ENCODE data around the gene NOX1. TPM values are rescaled to one million over a fixed set of nuclear protein-coding genes. Genes with fewer than 3 reads are reported as not detected.

Gene NOX1
- not detected for total RNA-seq
- long read RNA-seq: 0 reads

GRCh38 chrX:100874325-100874724, at the start of gene NOX1:
NOX1 (minus strand) TSS chrX:100874359; CDS start chrX:100874139, 220 bp downstream.
- intact Hi-C loops (cut with micrococcal nuclease): no loop called here
- DNase-seq (no peak), ATAC-seq (no peak)

GRCh38 chrX:100915562-100915961, 41.4 kb upstream of the NOX1 start:
- ATAC-seq: no peak
- intact Hi-C loops (cut with micrococcal nuclease): no loop called here
- no peak for DNase-seq

GRCh38 chrX:100913111-100913510, 39.0 kb upstream of the NOX1 start:
- intact Hi-C loops (cut with micrococcal nuclease): no loop called here
- DNase-seq (no peak), ATAC-seq (no peak)

- DNase-seq (no peak), ATAC-seq (no peak)
- intact Hi-C loops (cut with micrococcal nuclease): no loop called here
Measured at GRCh38 chrX:100911731-100912130, 37.6 kb upstream of the NOX1 start.

GRCh38 chrX:100905620-100906019, 31.5 kb upstream of the NOX1 start:
- no peak for DNase-seq
- no peak for ATAC-seq
- intact Hi-C loops (cut with micrococcal nuclease): no loop called here

- no peak for ATAC-seq
- intact Hi-C loops (cut with micrococcal nuclease): no loop called here
- DNase-seq: no peak
Measured at GRCh38 chrX:100904433-100904832, 30.3 kb upstream of the NOX1 start.

- no peak for DNase-seq
- intact Hi-C loops (cut with micrococcal nuclease): no loop called here
- ATAC-seq: no peak
Measured at GRCh38 chrX:100895365-100896075, 21.4 kb upstream of the NOX1 start.

GRCh38 chrX:100883654-100884053, 9.5 kb upstream of the NOX1 start:
- no peak for DNase-seq
- ATAC-seq: no peak
- intact Hi-C loops (cut with micrococcal nuclease): no loop called here

- DNase-seq: no peak
- ATAC-seq: no peak
- intact Hi-C loops (cut with micrococcal nuclease): no loop called here
Measured at GRCh38 chrX:100880368-100880767, 6.2 kb upstream of the NOX1 start.

GRCh38 chrX:100871594-100872560, 2.3 kb downstream of the NOX1 start:
- intact Hi-C loops (cut with micrococcal nuclease): no loop called here
- no peak for DNase-seq
- ATAC-seq: no peak

- DNase-seq: no peak
- no peak for ATAC-seq
Measured at GRCh38 chrX:100870527-100870926, 3.6 kb downstream of the NOX1 start.

GRCh38 chrX:100868273-100868672, 5.9 kb downstream of the NOX1 start:
- intact Hi-C loops (cut with micrococcal nuclease): no loop called here
- ATAC-seq (no peak), DNase-seq (no peak)

More at GRCh38 chrX:100870527-100870926, 3.6 kb downstream of the NOX1 start:
- intact Hi-C loops (cut with micrococcal nuclease): no loop called here

- intact Hi-C loops (cut with micrococcal nuclease): no loop called here
- ATAC-seq: peak; percentile 26
- DNase-seq: no peak
Measured at GRCh38 chrX:100864657-100865391, 9.3 kb downstream of the NOX1 start.

- no peak for ATAC-seq
- DNase-seq: no peak
- intact Hi-C loops (cut with micrococcal nuclease): no loop called here
Measured at GRCh38 chrX:100863326-100863864, 10.8 kb downstream of the NOX1 start.

- DNase-seq (no peak), ATAC-seq (no peak)
- intact Hi-C loops (cut with micrococcal nuclease): no loop called here
Measured at GRCh38 chrX:100852810-100853209, 21.3 kb downstream of the NOX1 start.

- intact Hi-C loops (cut with micrococcal nuclease): no loop called here
- ATAC-seq (no peak), DNase-seq (no peak)
Measured at GRCh38 chrX:100850317-100850716, 23.8 kb downstream of the NOX1 start.

GRCh38 chrX:100831219-100831946, 42.8 kb downstream of the NOX1 start:
- ATAC-seq: no peak
- intact Hi-C loops (cut with micrococcal nuclease): no loop called here
- no peak for DNase-seq

GRCh38 chrX:100830547-100830946, 43.6 kb downstream of the NOX1 start:
- DNase-seq (no peak), ATAC-seq (no peak)
- intact Hi-C loops (cut with micrococcal nuclease): no loop called here

- ATAC-seq (no peak), DNase-seq (no peak)
- intact Hi-C loops (cut with micrococcal nuclease): no loop called here
Measured at GRCh38 chrX:100830143-100830542, 44.0 kb downstream of the NOX1 start.
